AG04450 (cell line): ENCODE results near the gene LMX1A. TPM values are rescaled to one million over a fixed set of nuclear protein-coding genes. Genes with fewer than 3 reads are reported as not detected.

ENCODE experiments used
- CTCF ChIA-PET: fragments of 300-600, 350-600 bp; formaldehyde crosslinking; extraction: SDS; loops from one replicate; lab custom pipeline; 2022; ENCODE audit warnings: antibody characterized with exemption, inconsistent platforms; lab: Charles Lee
- POLR2A ChIA-PET: fragments of 350-600 bp; formaldehyde crosslinking; extraction: SDS; loops from one replicate; lab custom pipeline; 2021; ENCODE audit warnings: antibody characterized with exemption, inconsistent platforms; lab: Yijun Ruan, JAX
- DNase-seq: peaks from one replicate; pipeline ENCODE4 v3.0.0-alpha.2; 2011; ENCODE audit warnings: low read depth, low spot score
- H3K27ac ChIP-seq: one replicate; pipeline ENCODE4 v1.5.1; 2012; ENCODE audit warnings: low read depth, low read length, control low read depth
- H3K27me3 ChIP-seq: one replicate; pipeline ENCODE4 v1.6.0; 2012; ENCODE audit warnings: low read length; ENCODE audit not compliant: control insufficient read depth, insufficient read depth
- H3K4me3 ChIP-seq: 2 replicates; pipeline ENCODE4 v1.5.1; 2011; ENCODE audit warnings: mild to moderate bottlenecking, low read depth, low read length, control low read depth
- H3K9me3 ChIP-seq: 2 replicates; pipeline ENCODE4 v1.5.1; 2012; ENCODE audit warnings: low read length; ENCODE audit not compliant: control insufficient read depth, insufficient read depth
- CTCF ChIP-seq: IDR thresholded peaks from 2 replicates; pipeline ENCODE4 v1.5.1; 2011; ENCODE audit warnings: low read depth, low read length, control low read depth, inconsistent platforms
- polyA plus RNA-seq: library from polyadenylated mRNA; depleted of rRNA; stranded (reverse); fragments of >200 nt; gene quantifications from 2 replicates; pipeline ENCODE4 v1.2.3, GENCODE V29; 2011

Gene LMX1A
- polyA plus RNA-seq, 1 experiment = not detected

DNA sequence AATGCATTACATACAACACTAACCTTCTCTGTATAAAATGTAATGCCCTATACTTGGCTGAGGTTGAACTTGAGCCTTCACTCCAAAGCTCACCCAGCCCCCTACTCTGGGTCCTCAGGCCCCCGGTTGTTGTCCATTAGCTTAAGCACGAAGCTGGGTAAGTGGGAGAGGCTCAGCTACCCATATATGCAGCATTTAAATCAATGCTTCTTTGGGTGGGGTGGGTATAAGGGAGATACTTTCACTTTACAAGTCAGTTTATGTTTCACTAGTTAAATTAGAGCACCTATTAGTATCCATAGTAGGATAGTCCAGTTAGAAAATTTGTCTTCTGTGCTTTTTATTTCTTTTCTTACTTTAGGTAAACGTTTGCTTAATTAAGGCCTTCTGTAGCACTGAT is 151.4 kb downstream of the LMX1A start:
- no peak overlapping the region for H3K4me3 ChIP-seq
- H3K27me3 ChIP-seq = no peaks in the 10 kb centered on the region
- TF ChIP-seq CTCF = no peak
- ChIA-PET POLR2A (no interaction called here), CTCF (no interaction called here)
- no peaks in the 10 kb centered on the region for H3K9me3 ChIP-seq
- DNase-seq = no peak
- no peak overlapping the region for H3K27ac ChIP-seq

DNA sequence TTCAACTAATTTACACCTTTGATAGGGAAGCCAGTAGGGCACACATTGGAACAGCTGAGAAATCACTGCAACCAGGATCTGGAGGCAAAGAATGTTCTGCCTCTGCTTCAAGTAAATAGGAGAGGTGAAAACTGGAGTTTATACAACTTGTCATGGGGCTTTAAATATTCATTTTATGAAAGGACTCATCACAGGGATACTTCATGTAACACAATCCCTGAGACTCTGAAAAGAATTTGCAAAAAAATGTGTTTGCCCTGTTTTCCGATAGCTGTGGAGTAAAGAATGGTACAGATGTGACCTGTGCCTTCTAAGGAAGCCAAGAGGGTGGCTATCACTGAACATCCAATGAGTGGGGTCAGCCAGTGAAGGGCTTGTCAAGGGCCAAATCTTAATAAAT is 152.0 kb downstream of the LMX1A start:
- POLR2A ChIA-PET = no interaction called here

DNA sequence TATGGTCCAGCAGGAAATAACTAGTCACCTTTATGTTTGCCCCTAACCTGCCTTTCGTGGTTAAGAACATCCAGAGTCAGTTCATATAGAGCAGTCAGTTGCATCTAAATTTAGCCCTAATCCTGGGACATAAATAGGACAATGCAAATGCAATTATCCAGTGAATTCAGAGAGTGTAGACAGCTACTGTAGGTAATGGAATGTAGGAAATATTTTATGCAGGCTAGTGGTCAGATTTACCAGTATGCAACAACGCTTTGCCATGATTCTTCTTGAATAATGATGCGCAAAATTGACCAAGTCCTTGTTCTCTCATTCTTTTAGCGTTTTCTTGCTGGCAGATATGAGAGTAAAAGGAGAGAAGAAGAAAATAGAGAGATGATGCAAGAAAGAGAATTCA is 165.4 kb downstream of the LMX1A start:
- ChIA-PET CTCF (no interaction called here), POLR2A (no interaction called here)
- no peak overlapping the region for H3K4me3 ChIP-seq
- H3K27ac ChIP-seq = no peak overlapping the region
- no peaks in the 10 kb centered on the region for H3K27me3 ChIP-seq
- TF ChIP-seq CTCF = no peak
- no peak for DNase-seq
- no peaks in the 10 kb centered on the region for H3K9me3 ChIP-seq

More for the DNA sequence above, 152.0 kb downstream of the LMX1A start:
- H3K4me3 ChIP-seq = no peak overlapping the region
- no peak overlapping the region for H3K27ac ChIP-seq
- no peak for DNase-seq
- CTCF ChIA-PET = no interaction called here
- no peaks in the 10 kb centered on the region for H3K9me3 ChIP-seq
- H3K27me3 ChIP-seq = no peaks in the 10 kb centered on the region
- no peak for TF ChIP-seq CTCF

- TF ChIP-seq CTCF = no peak
- CTCF ChIA-PET = no interaction called here
- Histone ChIP-seq H3K27ac (no peak overlapping the region), H3K9me3 (no peaks in the 10 kb centered on the region), H3K4me3 (no peak overlapping the region), H3K27me3 (no peaks in the 10 kb centered on the region)
- POLR2A ChIA-PET = no interaction called here
- DNase-seq = no peak
Observed at GRCh38 chr1:165189913-165190312, 166.6 kb downstream of the LMX1A start.

DNA sequence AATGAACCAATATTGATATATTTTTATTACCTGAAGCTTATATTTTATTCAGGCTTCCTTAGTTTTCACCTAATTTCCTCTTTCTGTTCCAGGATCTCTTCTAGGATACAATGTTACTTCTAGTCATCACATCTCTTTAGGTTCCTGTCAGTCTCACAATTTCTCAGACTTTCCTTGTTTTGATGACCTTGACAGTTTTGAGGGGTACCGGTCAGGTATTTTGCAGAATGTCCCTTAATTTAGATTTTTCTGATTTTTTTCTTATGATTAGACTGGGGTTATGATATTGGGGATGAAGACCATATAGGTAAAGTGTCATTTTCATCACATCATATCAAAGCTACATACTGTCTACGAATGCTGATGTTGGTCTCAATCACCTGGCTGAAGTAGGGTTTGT is 167.5 kb downstream of the LMX1A start:
- CTCF ChIA-PET = no interaction called here
- no peaks in the 10 kb centered on the region for H3K9me3 ChIP-seq
- no peak overlapping the region for H3K4me3 ChIP-seq
- no peaks in the 10 kb centered on the region for H3K27me3 ChIP-seq
- TF ChIP-seq CTCF = no peak
- POLR2A ChIA-PET = no interaction called here
- DNase-seq = no peak
- no peak overlapping the region for H3K27ac ChIP-seq
